CD8-positive, alpha-beta memory T cell (primary cell): ENCODE results near the gene AGAP2. TPM values are rescaled to one million over a fixed set of nuclear protein-coding genes. Genes with fewer than 3 reads are reported as not detected.
A peak's percentile ranks its signal among the peaks of the same experiment; 100 is the strongest.
"Not testable (repeated sequence)": the region's sequence is repeated elsewhere in the genome, so short reads cannot be mapped to it uniquely, and the experiment has no call there.

Source experiments
- CTCF ChIA-PET: fragments of 350-600 bp; sonication (Branson Sonifier 250); formaldehyde crosslinking; loops from one replicate; lab custom pipeline; 2021; ENCODE audit warnings: antibody characterized with exemption; lab: Charles Lee
- POLR2A ChIA-PET: fragments of 350-600 bp; sonication (Branson Sonifier 250); formaldehyde crosslinking; loops from one replicate; lab custom pipeline; 2021; ENCODE audit warnings: antibody characterized with exemption; lab: Charles Lee
- DNase-seq, 5 donors: peaks; one replicate each; pipeline versions ENCODE4 v3.0.0 to v3.0.0-alpha.2; 2020 to 2022; ENCODE audit warnings: mixed read lengths in 1 of 5
- H3K27ac ChIP-seq: one replicate; pipeline ENCODE4 v1.7.0; 2013; ENCODE audit warnings: low read depth, mild to moderate bottlenecking, low read length, moderate library complexity
- H3K27me3 ChIP-seq: 2 replicates; pipeline ENCODE4 v1.7.0; 2013; ENCODE audit warnings: low read length, mild to moderate bottlenecking; ENCODE audit not compliant: insufficient read depth, poor library complexity, severe bottlenecking
- H3K36me3 ChIP-seq: 2 replicates; pipeline ENCODE4 v1.7.0; 2013; ENCODE audit warnings: mild to moderate bottlenecking, low read length, moderate library complexity; ENCODE audit not compliant: insufficient read depth
- H3K4me1 ChIP-seq: 2 replicates; pipeline ENCODE4 v1.7.0; 2013; ENCODE audit warnings: mild to moderate bottlenecking, low read length, moderate library complexity; ENCODE audit not compliant: insufficient read depth
- H3K4me3 ChIP-seq: 2 replicates; pipeline ENCODE4 v1.7.0; 2013; ENCODE audit warnings: mild to moderate bottlenecking, low read length
- H3K9me3 ChIP-seq: 2 replicates; pipeline ENCODE4 v1.7.0; 2013; ENCODE audit warnings: mild to moderate bottlenecking, low read length
- H3K27ac Mint-ChIP-seq, 8 donors: one replicate each; pipeline ENCODE4 v1.8.0; 2020 to 2021; ENCODE audit warnings: mixed read lengths in 8 of 8, mild to moderate bottlenecking in 6 of 8, inconsistent platforms in 3 of 8, moderate library complexity in 3 of 8
- H3K27me3 Mint-ChIP-seq, 2 donors: one replicate each; pipeline ENCODE4 v1.8.0; 2020 to 2021; ENCODE audit warnings: mixed read lengths in 2 of 2, mild to moderate bottlenecking in 1 of 2, moderate library complexity in 1 of 2
- H3K36me3 Mint-ChIP-seq, 3 donors: one replicate each; pipeline ENCODE4 v1.8.0; 2020 to 2021; ENCODE audit warnings: mixed read lengths in 3 of 3, inconsistent platforms in 1 of 3, mild to moderate bottlenecking in 1 of 3
- H3K4me1 Mint-ChIP-seq, 3 donors: one replicate each; pipeline ENCODE4 v1.8.0; 2020 to 2021; ENCODE audit warnings: mixed read lengths in 3 of 3, inconsistent platforms in 1 of 3, mild to moderate bottlenecking in 1 of 3
- H3K4me3 Mint-ChIP-seq, 7 donors: one replicate each; pipeline ENCODE4 v1.8.0; 2020 to 2021; ENCODE audit warnings: mixed read lengths in 7 of 7, mild to moderate bottlenecking in 6 of 7, moderate library complexity in 4 of 7, inconsistent platforms in 2 of 7
- H3K9me3 Mint-ChIP-seq, 5 donors: one replicate each; pipeline ENCODE4 v1.8.0; 2020 to 2022; ENCODE audit warnings: mixed read lengths in 5 of 5, mild to moderate bottlenecking in 3 of 5, moderate library complexity in 2 of 5, inconsistent platforms in 1 of 5
- polyA plus RNA-seq: library from polyadenylated mRNA; unstranded; fragments of 300-500 nt; fragmentation: Illumina TruSeq; gene quantifications from one replicate; pipeline ENCODE4 v1.2.3, GENCODE V29; 2021
- total RNA-seq, 2 experiments: library from RNA; stranded (reverse); gene quantifications; one replicate each; pipeline ENCODE4 v1.2.3, GENCODE V29; 2021

The AGAP2 gene
- total and polyA plus RNA-seq, 3 experiments from 2014 or later: 6.4 to 31.7 (median 29.9) TPM

DNA sequence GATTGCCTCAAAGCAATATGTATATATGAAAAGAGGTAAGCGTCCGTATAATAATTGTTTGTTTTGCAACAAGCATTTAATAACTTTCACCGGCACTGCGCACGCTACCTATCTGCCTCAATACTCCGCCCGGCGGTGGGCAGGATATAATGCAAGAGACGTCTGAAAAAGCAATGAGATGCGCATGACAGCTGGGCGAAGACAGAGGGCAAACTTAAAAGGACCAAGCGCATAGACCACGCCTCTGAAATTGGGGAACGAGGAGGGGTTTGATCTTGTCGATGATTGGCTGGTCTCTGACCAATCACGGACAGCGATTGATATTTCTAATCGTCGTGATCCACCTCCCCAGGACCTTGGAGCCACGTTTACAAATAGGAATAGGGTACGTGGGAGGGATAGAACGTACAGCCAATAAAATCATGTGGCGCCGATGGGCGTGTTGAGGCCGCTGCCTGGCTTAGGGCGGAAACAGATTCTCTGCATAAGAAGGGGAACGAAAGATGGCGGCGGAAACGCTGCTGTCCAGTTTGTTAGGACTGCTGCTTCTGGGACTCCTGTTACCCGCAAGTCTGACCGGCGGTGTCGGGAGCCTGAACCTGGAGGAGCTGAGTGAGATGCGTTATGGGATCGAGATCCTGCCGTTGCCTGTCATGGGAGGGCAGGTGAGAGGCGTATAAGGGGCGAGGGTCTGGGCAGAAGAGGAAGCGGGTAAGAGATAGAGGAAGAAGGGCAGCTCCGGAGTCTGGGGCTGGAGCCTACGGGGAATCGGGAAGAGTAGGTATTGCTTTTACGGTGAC, 44.7 kb downstream of the AGAP2 start, which contains the start of gene OS9:
TSS of gene OS9 (plus strand) at position 474 of the 800 bp plus-strand sequence. CDS start at position 504, 30 bp downstream.
- no peaks in the 10 kb centered on the region for H3K9me3 ChIP-seq
- peaks cover 18% of the 10 kb centered on the region for H3K4me1 ChIP-seq
- no peaks in the 10 kb centered on the region for H3K9me3 Mint-ChIP-seq
- H3K4me3 Mint-ChIP-seq: no peak within 1 kb of the TSS
- peaks cover 6 to 33% (median 19%) of the 10 kb centered on the region in 3 donors for H3K36me3 Mint-ChIP-seq
- H3K36me3 ChIP-seq: peaks cover 21% of the 10 kb centered on the region
- no peak within 1 kb of the TSS for H3K27ac Mint-ChIP-seq
- DNase-seq: peak; percentile 90 to 98 (median 97)
- peak within 1 kb of the TSS; percentile 99 for H3K4me3 ChIP-seq
- CTCF ChIA-PET: interaction anchor here (0.8 to 2.0 kb wide), 8 partner anchors 13 to 234 kb away, joined by 3 to 8 read pairs (median 4); partner anchors contain the start of genes B4GALNT1 and GLI1
- POLR2A ChIA-PET: interaction anchor here (0.6 to 1.5 kb wide), 4 partner anchors 47 to 205 kb away, joined by 3 to 4 read pairs (median 4); no protein-coding TSS in a partner anchor
- H3K27me3 Mint-ChIP-seq: peaks cover 3 to 14% of the 10 kb centered on the region in 2 donors
- no peaks in the 10 kb centered on the region for H3K27me3 ChIP-seq
- H3K4me1 Mint-ChIP-seq: peaks cover 2 to 22% (median 14%) of the 10 kb centered on the region in 3 donors
- H3K27ac ChIP-seq: peak within 1 kb of the TSS; percentile 95

DNA sequence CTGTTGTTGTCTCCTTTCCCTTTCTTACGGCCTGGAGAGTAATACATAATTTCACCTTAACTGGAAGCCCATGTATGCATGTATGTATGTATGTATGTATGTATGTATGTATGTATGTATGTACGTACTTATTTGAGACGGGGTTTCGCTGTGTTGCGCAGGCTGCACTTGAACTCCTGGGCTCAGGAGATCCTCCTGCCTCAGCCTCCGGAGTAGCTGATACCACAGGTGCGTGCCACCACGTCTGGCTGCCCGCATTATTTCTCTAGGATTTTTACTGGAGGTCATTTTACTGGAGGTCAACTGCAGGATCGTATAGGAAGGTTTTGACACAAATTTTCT, 45.3 kb downstream of the AGAP2 start:
- H3K27me3 ChIP-seq: no peaks in the 10 kb centered on the region
- peaks cover 6 to 28% (median 13%) of the 10 kb centered on the region in 3 donors for H3K36me3 Mint-ChIP-seq
- peaks cover 2 to 16% (median 8%) of the 10 kb centered on the region in 3 donors for H3K4me1 Mint-ChIP-seq
- CTCF ChIA-PET: interaction anchor here (0.7 to 2.0 kb wide), 8 partner anchors 26 to 247 kb away, joined by 3 to 8 read pairs (median 4); partner anchors contain the start of genes B4GALNT1 and GLI1
- peaks cover 18% of the 10 kb centered on the region for H3K4me1 ChIP-seq
- H3K4me3 Mint-ChIP-seq: no peak overlapping the region
- H3K27ac ChIP-seq: no peak overlapping the region
- peaks cover 9 to 20% of the 10 kb centered on the region in 2 donors for H3K27me3 Mint-ChIP-seq
- H3K9me3 ChIP-seq: no peaks in the 10 kb centered on the region
- DNase-seq: no peak
- H3K36me3 ChIP-seq: peaks cover 17% of the 10 kb centered on the region
- no peak overlapping the region for H3K27ac Mint-ChIP-seq
- POLR2A ChIA-PET: interaction anchor here (1.5 kb wide), 2 partner anchors 48 to 206 kb away, joined by 3 to 4 read pairs; no protein-coding TSS in a partner anchor
- no peak overlapping the region for H3K4me3 ChIP-seq
- H3K9me3 Mint-ChIP-seq: no peaks in the 10 kb centered on the region

DNA sequence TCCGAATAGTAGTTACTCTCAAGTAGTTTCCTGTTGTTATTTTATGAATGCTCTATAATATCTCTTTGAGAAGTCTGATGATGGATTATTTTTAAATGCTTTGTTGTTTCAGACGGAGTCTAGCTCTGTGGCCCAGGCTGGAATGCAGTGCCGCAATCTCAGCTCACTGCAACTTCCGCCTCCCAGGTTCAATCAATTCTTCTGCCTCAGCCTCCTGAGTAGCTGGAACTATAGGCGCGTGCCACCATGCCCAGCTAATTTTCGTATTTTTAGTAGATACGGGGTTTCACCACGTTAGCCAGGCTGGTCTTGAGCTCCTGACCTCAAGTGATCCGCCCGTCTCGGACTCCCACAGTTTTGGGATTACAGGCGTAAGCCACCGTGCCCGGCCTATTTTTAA, 46.0 kb downstream of the AGAP2 start:
- Mint-ChIP-seq H3K4me1 (peaks cover 2 to 8% (median 7%) of the 10 kb centered on the region in 3 donors), H3K27ac (no peak overlapping the region), H3K4me3 (no peak overlapping the region), H3K9me3 (no peaks in the 10 kb centered on the region), H3K27me3 (peaks cover 12 to 24% of the 10 kb centered on the region in 2 donors), H3K36me3 (peaks cover 4 to 20% (median 7%) of the 10 kb centered on the region in 3 donors)
- H3K27me3 ChIP-seq: no peaks in the 10 kb centered on the region
- no peak overlapping the region for H3K4me3 ChIP-seq
- H3K4me1 ChIP-seq: peaks cover 18% of the 10 kb centered on the region
- DNase-seq: no peak
- H3K9me3 ChIP-seq: no peaks in the 10 kb centered on the region
- H3K36me3 ChIP-seq: peaks cover 17% of the 10 kb centered on the region
- ChIA-PET CTCF (interaction anchor here (0.7 to 2.0 kb wide), 6 partner anchors 49 to 248 kb away, joined by 3 to 8 read pairs (median 3); no protein-coding TSS in a partner anchor), POLR2A (interaction anchor here (1.5 kb wide), 1 partner anchor 207 kb away, joined by 3 read pairs; no protein-coding TSS in a partner anchor)
- H3K27ac ChIP-seq: no peak overlapping the region

DNA sequence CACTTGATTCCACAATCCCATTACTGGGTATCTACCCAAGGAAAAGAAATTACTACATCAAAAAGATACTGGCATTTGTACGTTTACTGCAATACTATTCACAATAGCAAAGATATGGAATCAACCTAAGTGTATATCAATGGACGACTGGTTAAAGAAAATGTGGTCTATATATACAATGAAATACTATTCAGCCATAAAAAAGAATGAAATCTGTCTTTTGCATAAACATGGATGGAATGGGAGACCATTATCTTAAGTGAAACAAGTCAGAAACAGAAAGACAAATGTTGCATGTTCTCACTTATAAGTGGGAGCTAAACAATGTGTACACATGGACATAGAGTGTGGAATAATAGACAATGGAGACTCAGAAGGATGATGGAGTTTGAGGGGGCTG, 49.6 kb downstream of the AGAP2 start:
- Mint-ChIP-seq H3K4me3 (no peak overlapping the region), H3K4me1 (no peaks in the 10 kb centered on the region), H3K9me3 (no peaks in the 10 kb centered on the region), H3K27me3 (peaks cover 28 to 57% of the 10 kb centered on the region in 2 donors), H3K27ac (no peak overlapping the region), H3K36me3 (no peaks in the 10 kb centered on the region)
- peaks cover 5% of the 10 kb centered on the region for H3K4me1 ChIP-seq
- no peak overlapping the region for H3K4me3 ChIP-seq
- no peaks in the 10 kb centered on the region for H3K36me3 ChIP-seq
- no peaks in the 10 kb centered on the region for H3K27me3 ChIP-seq
- POLR2A ChIA-PET: no interaction called here
- CTCF ChIA-PET: no interaction called here
- no peak overlapping the region for H3K27ac ChIP-seq
- H3K9me3 ChIP-seq: no peaks in the 10 kb centered on the region
- DNase-seq: no peak

DNA sequence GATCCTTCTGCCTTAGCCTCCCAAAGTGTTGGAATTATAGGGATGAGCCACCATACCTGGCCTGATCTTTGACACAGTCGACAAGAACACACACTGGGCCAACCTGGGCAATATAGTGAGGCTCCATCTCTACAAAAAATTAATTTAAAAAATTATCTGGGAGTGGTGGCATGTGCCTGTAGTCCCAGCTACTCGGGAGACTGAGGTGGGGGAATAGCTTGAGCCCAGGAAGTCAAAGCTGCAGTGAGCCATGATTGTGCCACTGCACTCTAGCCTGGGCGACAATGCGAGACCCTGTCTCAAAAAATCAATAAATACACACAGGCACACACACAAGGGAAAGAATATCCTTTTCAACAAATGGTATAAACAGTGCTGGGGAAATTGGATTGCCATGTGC, 50.7 kb downstream of the AGAP2 start:
- no peaks in the 10 kb centered on the region for H3K36me3 Mint-ChIP-seq
- H3K9me3 Mint-ChIP-seq: no peaks in the 10 kb centered on the region
- Histone ChIP-seq H3K27me3 (no peaks in the 10 kb centered on the region), H3K4me1 (no peaks in the 10 kb centered on the region), H3K9me3 (no peaks in the 10 kb centered on the region), H3K4me3 (no peak overlapping the region), H3K36me3 (no peaks in the 10 kb centered on the region), H3K27ac (no peak overlapping the region)
- ChIA-PET POLR2A (no interaction called here), CTCF (no interaction called here)
- H3K4me1 Mint-ChIP-seq: no peaks in the 10 kb centered on the region
- no peak overlapping the region for H3K27ac Mint-ChIP-seq
- peaks cover 30 to 58% of the 10 kb centered on the region in 2 donors for H3K27me3 Mint-ChIP-seq
- no peak for DNase-seq
- no peak overlapping the region for H3K4me3 Mint-ChIP-seq

DNA sequence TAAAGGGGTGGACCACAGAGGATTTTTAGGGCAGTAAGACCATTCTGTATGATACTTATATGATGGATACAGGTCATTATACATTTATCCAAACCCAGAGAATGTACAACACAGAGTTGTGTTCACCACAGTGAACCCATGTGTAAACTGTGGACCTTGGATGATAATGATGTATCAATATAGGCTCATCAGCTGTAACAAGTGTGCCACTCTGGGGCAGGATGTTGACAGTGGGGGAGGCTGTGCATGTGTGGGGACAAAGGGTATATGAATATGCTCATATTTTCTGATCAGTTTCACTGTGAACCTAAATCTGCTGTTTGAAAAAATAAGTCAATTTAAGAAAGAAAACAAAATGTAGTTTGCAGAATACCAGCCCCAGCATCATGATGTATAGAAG, 58.8 kb downstream of the AGAP2 start:
- CTCF ChIA-PET: no interaction called here
- no peak for DNase-seq
- H3K4me3 Mint-ChIP-seq: no peak overlapping the region

DNA sequence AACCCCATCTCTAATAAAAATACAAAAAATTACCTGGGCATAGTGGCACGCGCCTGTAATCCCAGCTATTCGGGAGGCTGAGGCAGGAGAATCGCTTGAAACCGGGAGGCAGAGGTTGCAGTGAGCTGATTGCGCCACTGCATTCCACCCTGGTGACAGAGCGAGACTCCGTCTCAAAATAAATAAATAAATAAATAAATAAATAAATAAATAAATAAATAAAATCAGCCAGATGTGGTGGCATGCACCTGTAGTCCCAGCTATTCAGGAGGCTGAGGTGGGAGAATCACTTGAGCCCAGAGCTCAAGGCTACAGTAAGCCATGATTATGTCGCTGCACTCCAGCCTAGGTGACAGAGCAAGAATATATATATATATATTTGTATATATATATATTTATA, 60.6 kb downstream of the AGAP2 start:
- H3K4me3 ChIP-seq, H3K9me3 ChIP-seq, H3K4me1 Mint-ChIP-seq, H3K36me3 ChIP-seq, POLR2A ChIA-PET, DNase-seq, H3K27ac Mint-ChIP-seq, H3K27me3 Mint-ChIP-seq, H3K9me3 Mint-ChIP-seq, H3K4me3 Mint-ChIP-seq, H3K36me3 Mint-ChIP-seq, H3K27me3 ChIP-seq, CTCF ChIA-PET, H3K27ac ChIP-seq, H3K4me1 ChIP-seq: not testable (repeated sequence)

More for the DNA sequence above, 58.8 kb downstream of the AGAP2 start:
- H3K4me1 Mint-ChIP-seq: no peaks in the 10 kb centered on the region
- POLR2A ChIA-PET: no interaction called here
- Histone ChIP-seq H3K36me3 (no peaks in the 10 kb centered on the region), H3K9me3 (no peaks in the 10 kb centered on the region), H3K4me3 (no peak overlapping the region), H3K27me3 (no peaks in the 10 kb centered on the region), H3K27ac (no peak overlapping the region), H3K4me1 (no peaks in the 10 kb centered on the region)
- H3K27ac Mint-ChIP-seq: peak overlapping the region in 1 of 8 donors; percentile 36
- peaks cover 0 to 4% (median 0%) of the 10 kb centered on the region in 3 donors for H3K36me3 Mint-ChIP-seq
- peaks cover 8 to 12% of the 10 kb centered on the region in 2 donors for H3K27me3 Mint-ChIP-seq
- peaks cover 0 to 6% (median 5%) of the 10 kb centered on the region in 5 donors for H3K9me3 Mint-ChIP-seq

DNA sequence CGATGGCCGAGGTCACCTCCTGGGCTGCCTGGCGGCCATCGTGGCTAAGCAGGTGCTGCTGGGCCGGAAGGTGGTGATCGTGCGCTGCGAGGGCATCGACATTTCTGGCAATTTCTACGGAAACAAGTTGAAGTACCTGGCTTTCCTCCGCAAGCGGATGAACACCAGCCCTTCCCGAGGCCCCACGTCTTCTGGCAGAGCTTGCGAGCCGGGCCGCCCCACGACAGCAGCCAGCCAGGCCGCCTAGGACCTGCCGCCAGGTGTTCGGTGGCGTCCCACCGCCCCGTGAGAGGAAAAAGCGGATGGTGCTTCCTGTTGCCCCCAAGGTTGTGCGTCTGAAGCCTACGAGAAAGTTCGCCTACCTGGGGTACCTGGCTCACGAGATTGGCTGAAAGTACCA, 63.9 kb downstream of the AGAP2 start:
- Mint-ChIP-seq H3K4me3 (no peak overlapping the region), H3K4me1 (no peaks in the 10 kb centered on the region), H3K9me3 (no peaks in the 10 kb centered on the region), H3K36me3 (no peaks in the 10 kb centered on the region), H3K27me3 (peaks cover 0 to 6% of the 10 kb centered on the region in 2 donors), H3K27ac (no peak overlapping the region)
- H3K4me3 ChIP-seq: no peak overlapping the region
- CTCF ChIA-PET: interaction anchor here (1.2 kb wide), 1 partner anchor 91 kb away, joined by 3 read pairs; no protein-coding TSS in a partner anchor
- H3K27me3 ChIP-seq: no peaks in the 10 kb centered on the region
- H3K27ac ChIP-seq: no peak overlapping the region
- POLR2A ChIA-PET: no interaction called here
- H3K4me1 ChIP-seq: no peaks in the 10 kb centered on the region
- H3K9me3 ChIP-seq: no peaks in the 10 kb centered on the region
- no peaks in the 10 kb centered on the region for H3K36me3 ChIP-seq
- no peak for DNase-seq
